ENCODE results near the gene COG7. TPM values are rescaled to one million over a fixed set of nuclear protein-coding genes. Genes with fewer than 3 reads are reported as not detected.
A peak's percentile ranks its signal among the peaks of the same experiment; 100 is the strongest.

COG7 gene
- total and polyA plus RNA-seq, 11 donors, result 7.8 to 16.8 (median 12.2) TPM

DNA sequence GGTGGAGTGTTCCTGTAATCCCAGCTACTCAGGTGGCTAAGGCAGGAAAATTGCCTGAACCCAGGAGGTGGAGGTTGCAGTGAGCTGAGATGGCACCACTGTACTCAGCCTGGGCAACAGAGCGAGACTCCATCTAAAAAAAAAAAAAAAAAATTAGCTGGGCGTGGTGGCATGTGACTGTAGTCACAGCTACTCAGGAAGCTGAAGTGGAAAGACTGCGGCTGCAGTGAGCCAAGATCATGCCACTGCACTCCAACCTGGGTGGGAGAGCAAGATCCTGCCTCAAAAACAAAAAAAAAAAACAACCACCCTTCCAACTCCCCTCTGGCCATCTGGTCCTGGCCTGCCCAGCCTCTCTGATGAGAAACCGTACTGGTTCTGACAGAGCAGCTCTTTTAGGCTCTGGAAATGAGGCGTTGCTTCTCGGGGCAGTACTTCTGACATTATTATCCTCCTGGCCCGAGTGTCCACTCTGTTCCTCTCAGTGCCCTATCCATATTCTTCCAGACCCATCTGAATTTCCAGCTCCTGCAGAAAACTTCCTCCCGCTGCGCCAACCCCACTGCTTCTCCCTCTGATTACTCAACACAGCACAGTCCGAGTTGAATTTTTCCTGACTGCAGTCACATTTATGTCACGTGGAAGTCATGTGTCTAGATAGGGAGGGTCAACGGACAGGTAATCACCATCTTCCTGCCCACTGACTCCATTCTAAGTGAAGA, 44.0 kb upstream of the COG7 start:
- Histone ChIP-seq H3K4me3 (no peak overlapping the region), H3K4me1 (peaks cover 0 to 62% (median 21%) of the 10 kb centered on the region in 12 donors), H3K36me3 (peaks cover 0 to 47% (median 39%) of the 10 kb centered on the region in 9 donors), H3K27me3 (no peaks in the 10 kb centered on the region), H3K9me3 (no peaks in the 10 kb centered on the region), H3K27ac (peak overlapping the region in 9 of 12 donors; percentile 10 to 73 (median 40))
- ATAC-seq (peak in 3 of 4 donors; percentile 35 to 50 (median 48)), DNase-seq (peak in 1 of 5 donors; percentile 33)
- 24 to 35% (median 31%) methylated on average over 12 of the region's 12 CpGs for WGBS, 4 donors
- TF ChIP-seq, protein P1, sequence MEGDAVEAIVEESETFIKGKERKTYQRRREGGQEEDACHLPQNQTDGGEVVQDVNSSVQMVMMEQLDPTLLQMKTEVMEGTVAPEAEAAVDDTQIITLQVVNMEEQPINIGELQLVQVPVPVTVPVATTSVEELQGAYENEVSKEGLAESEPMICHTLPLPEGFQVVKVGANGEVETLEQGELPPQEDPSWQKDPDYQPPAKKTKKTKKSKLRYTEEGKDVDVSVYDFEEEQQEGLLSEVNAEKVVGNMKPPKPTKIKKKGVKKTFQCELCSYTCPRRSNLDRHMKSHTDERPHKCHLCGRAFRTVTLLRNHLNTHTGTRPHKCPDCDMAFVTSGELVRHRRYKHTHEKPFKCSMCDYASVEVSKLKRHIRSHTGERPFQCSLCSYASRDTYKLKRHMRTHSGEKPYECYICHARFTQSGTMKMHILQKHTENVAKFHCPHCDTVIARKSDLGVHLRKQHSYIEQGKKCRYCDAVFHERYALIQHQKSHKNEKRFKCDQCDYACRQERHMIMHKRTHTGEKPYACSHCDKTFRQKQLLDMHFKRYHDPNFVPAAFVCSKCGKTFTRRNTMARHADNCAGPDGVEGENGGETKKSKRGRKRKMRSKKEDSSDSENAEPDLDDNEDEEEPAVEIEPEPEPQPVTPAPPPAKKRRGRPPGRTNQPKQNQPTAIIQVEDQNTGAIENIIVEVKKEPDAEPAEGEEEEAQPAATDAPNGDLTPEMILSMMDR (IDR thresholded peaks at IDR 0.05), result no peak
- TF ChIP-seq POLR2A (IDR thresholded peaks at IDR 0.05), result no peak
- intact Hi-C loops (cut with DNase I), result no loop called here

DNA sequence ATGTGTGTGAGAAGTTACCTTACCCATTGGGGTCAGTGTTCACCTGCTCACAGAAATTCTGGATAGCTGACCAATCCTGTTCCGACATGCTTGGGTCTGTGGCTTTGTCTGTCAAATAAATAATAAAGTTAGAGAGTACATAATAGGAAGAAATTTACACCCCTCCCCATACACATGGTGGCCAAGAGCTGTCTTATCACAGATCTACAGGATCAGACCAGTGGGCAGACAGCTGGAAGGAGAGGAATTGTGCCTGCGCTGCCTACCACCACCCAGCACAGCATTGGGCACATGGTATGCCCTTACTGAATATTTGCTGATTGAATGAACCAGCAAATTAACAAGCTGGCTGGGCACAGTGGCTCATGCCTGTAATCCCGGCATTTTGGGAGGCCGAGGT, 42.7 kb upstream of the COG7 start:
- TF ChIP-seq, protein P1 (IDR thresholded peaks at IDR 0.05), result no peak
- TF ChIP-seq POLR2A (IDR thresholded peaks at IDR 0.05), result no peak
- DNase-seq (no peak), ATAC-seq (no peak)
- Histone ChIP-seq H3K27ac (no peak overlapping the region), H3K9me3 (no peaks in the 10 kb centered on the region), H3K4me3 (no peak overlapping the region), H3K36me3 (peaks cover 0 to 60% (median 51%) of the 10 kb centered on the region in 9 donors), H3K27me3 (no peaks in the 10 kb centered on the region), H3K4me1 (peaks cover 0 to 58% (median 22%) of the 10 kb centered on the region in 12 donors)
- intact Hi-C loops (cut with DNase I), result no loop called here
- WGBS, 4 donors, result 95 to 97% (median 95%) methylated on average over 4 of the region's 4 CpGs

DNA sequence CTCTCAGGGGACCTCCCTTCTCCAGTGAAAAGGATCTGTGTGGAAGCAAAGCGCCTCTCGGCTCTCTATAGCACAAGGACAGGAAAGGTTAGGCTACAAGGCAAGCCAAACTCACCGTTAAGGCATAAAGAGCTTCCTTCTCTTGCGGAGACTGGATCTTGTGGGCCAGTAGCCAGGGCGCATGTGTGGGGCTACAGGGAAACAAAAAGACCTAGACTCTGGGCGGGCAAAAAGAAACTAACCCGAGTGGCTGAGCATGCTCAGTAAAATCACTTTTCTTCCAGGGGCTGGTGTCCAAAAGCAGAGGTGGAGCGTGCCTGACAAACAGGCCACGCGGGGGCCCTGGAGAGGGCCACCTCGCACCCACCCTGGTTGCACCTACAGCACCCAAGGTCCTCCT, 41.2 kb upstream of the COG7 start:
- intact Hi-C loops (cut with DNase I), result no loop called here
- no peaks in the 10 kb centered on the region for H3K9me3 ChIP-seq
- no peak overlapping the region for H3K4me3 ChIP-seq
- no peak for ATAC-seq
- peaks cover 0 to 43% (median 20%) of the 10 kb centered on the region in 12 donors for H3K4me1 ChIP-seq
- no peak overlapping the region for H3K27ac ChIP-seq
- 83 to 89% (median 86%) methylated on average over 11 of the region's 11 CpGs for WGBS, 4 donors
- DNase-seq, result no peak
- H3K36me3 ChIP-seq, result peaks cover 0 to 75% (median 65%) of the 10 kb centered on the region in 9 donors
- no peaks in the 10 kb centered on the region for H3K27me3 ChIP-seq
- no peak for TF ChIP-seq POLR2A (IDR thresholded peaks at IDR 0.05)
- TF ChIP-seq, protein P1 (IDR thresholded peaks at IDR 0.05), result no peak

DNA sequence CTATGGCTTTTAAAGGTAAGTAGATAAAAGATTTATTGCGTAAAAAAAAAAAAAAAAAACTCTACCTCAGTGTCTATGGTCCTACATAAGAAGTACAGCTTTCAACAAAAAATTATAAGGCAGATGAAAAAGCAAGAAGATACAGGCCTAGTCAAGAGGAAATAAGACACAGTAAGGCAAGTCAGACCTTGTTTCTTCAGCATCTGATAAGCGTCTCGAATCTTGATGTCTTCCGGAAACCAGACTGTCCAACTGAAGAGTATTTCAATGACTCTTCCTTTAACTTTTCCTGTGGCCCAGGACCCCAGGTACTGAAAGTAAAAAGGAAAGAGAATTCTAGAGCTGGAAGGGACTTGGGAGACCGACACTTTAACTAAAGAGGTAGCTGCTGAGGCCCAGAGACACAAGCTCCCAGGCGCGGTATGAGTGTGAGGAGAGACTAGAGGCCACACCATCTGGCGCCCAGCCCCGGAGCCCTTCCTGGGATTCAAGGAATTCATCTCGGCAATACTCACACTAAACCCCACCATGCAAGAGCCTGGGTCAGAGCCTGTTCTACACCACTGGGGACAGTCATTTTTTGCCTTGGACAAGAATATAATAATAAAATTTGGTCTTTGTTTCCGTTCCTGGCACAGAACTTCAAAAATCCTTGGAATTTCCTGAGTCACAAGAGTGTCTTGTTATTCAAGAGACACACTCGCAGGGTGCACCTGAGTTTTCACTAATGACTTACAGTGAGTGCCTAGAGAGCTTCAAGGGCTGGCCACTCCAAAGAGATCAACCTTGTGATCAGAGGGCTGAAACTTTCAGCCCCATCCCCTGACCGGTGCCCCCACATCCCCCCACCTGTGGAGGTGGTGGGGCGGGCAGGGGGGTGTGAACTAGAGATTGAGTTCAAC, 38.8 kb upstream of the COG7 start:
- no peaks in the 10 kb centered on the region for H3K9me3 ChIP-seq
- peak in 1 of 5 donors; percentile 30 for DNase-seq
- no peak overlapping the region for H3K4me3 ChIP-seq
- intact Hi-C loops (cut with DNase I), result no loop called here
- no peaks in the 10 kb centered on the region for H3K27me3 ChIP-seq
- H3K36me3 ChIP-seq, result peaks cover 0 to 99% (median 90%) of the 10 kb centered on the region in 9 donors
- ATAC-seq, result no peak
- TF ChIP-seq, protein P1 (IDR thresholded peaks at IDR 0.05), result no peak
- TF ChIP-seq POLR2A (IDR thresholded peaks at IDR 0.05), result no peak
- WGBS, 4 donors, result 64 to 74% (median 70%) methylated on average over 14 of the region's 14 CpGs
- H3K4me1 ChIP-seq, result peaks cover 0 to 21% (median 4%) of the 10 kb centered on the region in 12 donors
- peak overlapping the region in 2 of 12 donors; percentile 25 to 41 for H3K27ac ChIP-seq

Measured in heart left ventricle (tissue), 16 donors.